ENCODE results near the gene XCL2.
"Not testable (repeated sequence)": the region's sequence is repeated elsewhere in the genome, so short reads cannot be mapped to it uniquely, and the experiment has no call there.

GRCh38 chr1:168542978-168543377 is 819 bp downstream of the XCL2 start:
- not testable (repeated sequence) for TF ChIP-seq CTCF (conservative IDR thresholded peaks at IDR 0.05 in 1 of 2, IDR thresholded peaks at IDR 0.05 in 1 of 2; ENCODE audit: extremely low read depth in 1 of 2, insufficient read depth in 1 of 2, low read depth in 1 of 2, low read length in 2 of 2); EZH2 (IDR thresholded peaks at IDR 0.05; ENCODE audit: borderline replicate concordance, low read length)
